Heart right ventricle (tissue), 16 donors: ENCODE results near the gene CIC. TPM values are rescaled to one million over a fixed set of nuclear protein-coding genes. Genes with fewer than 3 reads are reported as not detected.
"Not testable (repeated sequence)": the region's sequence is repeated elsewhere in the genome, so short reads cannot be mapped to it uniquely, and the experiment has no call there.

ENCODE experiments used
- ATAC-seq, 8 donors: fragments of 200-7000 bp; cut with Tn5 transposase; one replicate each; pipeline ENCODE4 v1.9.1; 2020; ENCODE audit warnings: mild to moderate bottlenecking in 8 of 8, moderate library complexity in 8 of 8, moderate number of reproducible peaks in 1 of 8
- DNase-seq, 2 donors: peaks; one replicate each; pipeline ENCODE4 v3.0.0-alpha.2; 2020
- H3K27ac ChIP-seq, 10 donors: fragments of 200-600 bp; sonication (generic) in 2 of 10; one replicate each; pipeline versions ENCODE4 v1.5.0 to v1.8.0; 2020 to 2022; ENCODE audit warnings: mild to moderate bottlenecking in 3 of 10
- H3K27me3 ChIP-seq, 7 donors: fragments of 200-600 bp; one replicate each; pipeline ENCODE4 v1.8.0; 2021 to 2022; ENCODE audit warnings: mild to moderate bottlenecking in 2 of 7
- H3K36me3 ChIP-seq, 9 donors: fragments of 200-600 bp; sonication (generic) in 1 of 9; one replicate each; pipeline versions ENCODE4 v1.5.0 to v1.8.0; 2020 to 2022; ENCODE audit warnings: mild to moderate bottlenecking in 2 of 9
- H3K4me1 ChIP-seq, 9 donors: fragments of 200-600 bp; sonication (generic) in 1 of 9; one replicate each; pipeline versions ENCODE4 v1.5.0 to v1.8.0; 2020 to 2022; ENCODE audit warnings: mild to moderate bottlenecking in 4 of 9
- H3K4me3 ChIP-seq, 10 donors: fragments of 200-600 bp; sonication (generic) in 2 of 10; one replicate each; pipeline versions ENCODE4 v1.5.0 to v1.8.0; 2020 to 2022; ENCODE audit warnings: mild to moderate bottlenecking in 7 of 10, moderate library complexity in 2 of 10
- H3K9me3 ChIP-seq, 11 donors: fragments of 200-600 bp in 10 of 11; sonication (generic) in 2 of 11; one replicate each; pipeline versions ENCODE4 v1.5.0 to v1.8.0; 2013 to 2022; ENCODE audit warnings: mild to moderate bottlenecking in 2 of 11, control low read depth in 1 of 11, moderate library complexity in 1 of 11
- CTCF ChIP-seq, 9 donors: fragments of 200-600 bp; sonication (generic) in 2 of 9; IDR thresholded peaks; one replicate each; pipeline versions ENCODE4 v1.5.0 to v1.8.0; 2021 to 2022; ENCODE audit warnings: antibody characterized with exemption in 9 of 9, mild to moderate bottlenecking in 5 of 9, moderate library complexity in 1 of 9
- WGBS, 2 donors: extraction: QIAGEN DNeasy Blood & Tissue Kit; methylation state at CpG; one replicate each; pipeline ENCODE4 v1.1.7; 2013; ENCODE audit warnings: inconsistent platforms in 1 of 2; 5-methylcytosine and 5-hydroxymethylcytosine counted together
- intact Hi-C, 10 donors: fragments of 100-400 bp; cut with DNase I; formaldehyde crosslinking; loops; one replicate each; pipeline versions ENCODE4 v1.11.1 to v1.14.2; 2022
- polyA plus RNA-seq, 2 donors: library from polyadenylated mRNA; stranded (reverse); fragments of 200-250 nt; gene quantifications; one replicate each; pipeline ENCODE4 v1.2.3, GENCODE V29; 2013
- total RNA-seq, 10 donors: library from RNA; stranded (reverse); fragmentation: NEBNext Ultra II Directional in 3 of 10; extraction: Animal tissue kit (Norgen Biotek cat#: 25700) in 3 of 10; gene quantifications; one replicate each; pipeline versions ENCODE4 v1.2.1 to v1.2.4, GENCODE V29; 2021 to 2023
- donor health status: Arrhythmogenic right ventricular cardiomyopathy.
- donor health status: ischemic (EF 13 %, LVEDD 7.1; RV severe dilation, severe dysfunction).
- donor health status: healthy with polysubstance abuse.
- donor health status: DM: no; HTN: yes; CAD: no.
- donor health status: DM: no; HTN: no; CAD: no.
- donor health status: ischemic (EF 25% LVEDD 6.9; RV normal size, moderate dysfunction).
- donor health status: ischemic (EF 25% LVEDD 5.7; RV mildly dilated, moderate dysfunction).
- donor health status: healthy.
- donor health status: DM: yes; HTN: yes; CAD: no.
- donor health status: Ischemic cardiomyopathy.
- donor health status: ischemic (EF 35%, LVEDD 5.7; RV mildly dilated, moderate dysfunction).
- donor health status: nonischemic (EF 11% LVEDD 7.7; RV severe dilation, severe dysfunction).
- donor health status: DM: yes; HTN: yes; CAD: no.
- donor health status: PGD.
- donor health status: ischemic (EF 29% LVEDD 5.4; RV normal size, mild dysfunction).
- donor health status: nonischemic (EF 23%, LVEDD 6.1; RV moderate dilation, normal function).

Gene CIC
- total and polyA plus RNA-seq, 12 donors = 17.6 to 42.0 (median 32.0) TPM

DNA sequence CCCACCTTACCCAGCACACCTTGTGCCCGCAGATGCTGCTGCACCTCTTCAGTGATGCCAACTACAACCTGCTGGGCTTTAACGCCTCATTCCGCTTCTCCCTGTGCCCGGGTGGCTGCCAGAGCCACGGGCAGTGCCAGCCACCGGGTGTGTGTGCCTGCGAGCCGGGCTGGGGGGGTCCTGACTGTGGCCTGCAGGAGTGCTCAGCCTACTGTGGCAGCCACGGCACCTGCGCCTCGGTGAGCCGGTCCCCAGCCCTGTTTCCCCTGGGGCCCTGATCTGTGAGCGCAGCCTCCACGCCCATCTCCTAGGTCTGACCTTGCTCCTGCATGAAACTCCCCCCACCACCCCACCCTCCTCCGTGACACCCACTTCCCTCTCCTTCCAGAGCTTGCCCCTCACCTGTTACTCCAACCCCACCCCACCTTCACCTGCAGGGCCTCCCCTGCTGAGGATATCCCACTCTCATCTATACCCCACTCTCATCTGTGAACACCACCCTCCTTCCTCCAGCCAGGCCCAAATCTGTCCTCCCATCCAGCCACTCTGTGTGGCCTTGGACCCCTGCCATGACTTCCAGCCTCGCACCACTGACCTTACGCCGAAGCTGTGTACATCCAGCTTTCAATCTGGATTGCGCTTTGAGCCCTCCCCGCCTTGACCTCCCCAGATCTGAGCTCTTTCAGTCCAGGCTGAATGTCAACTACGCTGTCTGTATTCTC, 65.1 kb downstream of the CIC start:
- TF ChIP-seq CTCF (IDR thresholded peaks at IDR 0.05) = no peak
- ATAC-seq (no peak), DNase-seq (no peak)
- H3K36me3 ChIP-seq = peaks cover 0 to 54% (median 0%) of the 10 kb centered on the region in 9 donors
- peaks cover 0 to 10% (median 0%) of the 10 kb centered on the region in 9 donors for H3K4me1 ChIP-seq
- no peak overlapping the region for H3K4me3 ChIP-seq
- 88 to 90% methylated on average over 20 to 21 of the region's 21 CpGs for WGBS, 2 donors
- no peaks in the 10 kb centered on the region for H3K27me3 ChIP-seq
- intact Hi-C loops = no loop called here
- H3K9me3 ChIP-seq = no peaks in the 10 kb centered on the region
- H3K27ac ChIP-seq = no peak overlapping the region

DNA sequence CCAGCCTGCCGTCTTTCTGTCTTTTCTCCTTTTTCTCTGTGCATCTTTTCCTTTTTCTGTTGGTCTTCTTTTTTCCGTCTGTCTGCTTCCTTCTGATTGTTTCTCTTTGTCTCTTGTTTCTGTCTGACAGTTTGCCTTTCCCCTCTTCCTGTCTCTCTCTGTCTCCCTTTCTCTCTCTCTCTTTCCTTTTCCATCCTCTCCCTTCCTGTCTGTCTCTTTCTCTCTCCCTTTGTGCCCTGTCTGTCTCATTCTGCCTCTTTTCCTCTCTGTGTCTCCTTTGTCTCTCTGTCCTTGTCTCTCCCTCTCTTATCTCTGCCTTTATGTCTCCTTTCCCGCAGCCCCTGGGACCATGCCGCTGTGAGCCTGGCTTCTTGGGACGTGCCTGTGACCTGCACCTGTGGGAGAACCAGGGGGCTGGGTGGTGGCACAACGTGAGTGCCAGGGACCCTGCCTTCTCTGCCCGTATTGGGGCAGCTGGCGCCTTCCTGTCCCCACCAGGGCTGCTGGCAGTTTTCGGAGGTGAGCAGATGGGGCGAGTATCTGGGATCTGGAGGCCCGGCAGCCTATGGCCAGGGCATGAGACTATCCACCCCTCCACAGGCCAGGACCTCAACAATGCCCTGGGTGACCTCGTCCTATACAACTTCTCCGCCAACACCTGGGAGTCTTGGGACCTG, 65.8 kb downstream of the CIC start:
- DNase-seq (no peak), ATAC-seq (no peak)
- intact Hi-C loops = no loop called here
- H3K36me3 ChIP-seq = peaks cover 0 to 61% (median 0%) of the 10 kb centered on the region in 9 donors
- no peak overlapping the region for H3K27ac ChIP-seq
- H3K9me3 ChIP-seq = no peaks in the 10 kb centered on the region
- H3K4me3 ChIP-seq = no peak overlapping the region
- 88 to 89% methylated on average over 13 of the region's 13 CpGs for WGBS, 2 donors
- no peak for TF ChIP-seq CTCF (IDR thresholded peaks at IDR 0.05)
- H3K27me3 ChIP-seq = no peaks in the 10 kb centered on the region
- H3K4me1 ChIP-seq = peaks cover 0 to 10% (median 0%) of the 10 kb centered on the region in 9 donors

DNA sequence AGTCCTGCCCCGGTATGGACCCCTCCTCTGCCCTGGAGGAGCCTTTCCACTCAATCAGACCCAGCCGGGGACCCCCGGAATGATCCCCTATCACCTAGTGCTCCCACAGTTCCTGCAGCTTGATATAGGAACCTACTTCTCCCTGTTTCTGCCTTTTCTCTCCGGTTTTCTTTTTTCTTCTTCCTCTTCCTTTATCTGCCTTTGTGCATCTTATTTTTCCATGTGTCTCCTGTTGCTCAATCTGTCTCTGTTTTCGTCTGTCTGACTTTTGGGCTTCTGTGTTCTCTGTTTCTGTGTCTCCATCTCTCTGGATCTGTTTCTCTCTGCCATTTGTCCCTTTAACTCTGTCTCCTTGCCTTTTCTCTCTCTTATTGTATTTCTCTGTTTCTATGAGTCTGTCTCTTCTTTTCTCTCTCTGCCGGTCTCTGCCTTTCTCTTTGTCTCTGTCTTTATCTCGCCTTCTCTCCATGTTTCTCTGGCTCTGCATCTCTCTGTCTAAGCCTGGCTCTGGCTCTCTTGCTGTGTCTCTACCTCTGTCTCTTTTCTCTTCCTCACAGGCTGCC, 66.4 kb downstream of the CIC start:
- no peak for TF ChIP-seq CTCF (IDR thresholded peaks at IDR 0.05)
- Histone ChIP-seq H3K36me3 (peaks cover 0 to 67% (median 0%) of the 10 kb centered on the region in 9 donors), H3K9me3 (no peaks in the 10 kb centered on the region), H3K4me1 (peaks cover 0 to 10% (median 0%) of the 10 kb centered on the region in 9 donors), H3K27ac (no peak overlapping the region), H3K27me3 (no peaks in the 10 kb centered on the region), H3K4me3 (no peak overlapping the region)
- DNase-seq (no peak), ATAC-seq (no peak)
- intact Hi-C loops = no loop called here
- 86 to 87% methylated on average over 7 of the region's 7 CpGs for WGBS, 2 donors

GRCh38 chr19:42335971-42336370, 66.9 kb downstream of the CIC start:
- H3K27me3 ChIP-seq = no peaks in the 10 kb centered on the region
- no peak overlapping the region for H3K4me3 ChIP-seq
- H3K4me1 ChIP-seq = peaks cover 0 to 10% (median 0%) of the 10 kb centered on the region in 9 donors
- ATAC-seq = no peak
- no peaks in the 10 kb centered on the region for H3K9me3 ChIP-seq
- H3K36me3 ChIP-seq = peaks cover 0 to 73% (median 0%) of the 10 kb centered on the region in 9 donors
- intact Hi-C loops = no loop called here
- H3K27ac ChIP-seq = no peak overlapping the region
- no peak for DNase-seq
- TF ChIP-seq CTCF (IDR thresholded peaks at IDR 0.05) = no peak
- WGBS, 2 donors = 91 to 95% methylated on average over 18 to 19 of the region's 19 CpGs

GRCh38 chr19:42339126-42339860, 70.2 kb downstream of the CIC start:
- H3K4me1 ChIP-seq, intact Hi-C loops, H3K27me3 ChIP-seq, H3K9me3 ChIP-seq, ATAC-seq, DNase-seq, H3K27ac ChIP-seq, H3K4me3 ChIP-seq: not testable (repeated sequence)
- 89 to 91% methylated on average over 7 of the region's 7 CpGs for WGBS, 2 donors
- peaks cover 0 to 92% (median 4%) of the 10 kb centered on the region in 9 donors for H3K36me3 ChIP-seq

GRCh38 chr19:42339922-42340321, 70.9 kb downstream of the CIC start:
- H3K9me3 ChIP-seq, DNase-seq, H3K27ac ChIP-seq, ATAC-seq, intact Hi-C loops, H3K4me1 ChIP-seq, H3K4me3 ChIP-seq, H3K27me3 ChIP-seq: not testable (repeated sequence)
- H3K36me3 ChIP-seq = peaks cover 0 to 92% (median 10%) of the 10 kb centered on the region in 9 donors
- WGBS, 2 donors = 97 to 98% methylated on average over 4 of the region's 4 CpGs
